HepG2 (cell line): ENCODE results near the gene UBP1. TPM values are rescaled to one million over a fixed set of nuclear protein-coding genes. Genes with fewer than 3 reads are reported as not detected.

Experiments
- ARID2 ChIP-seq: sonication (generic); formaldehyde crosslinking; IDR thresholded peaks from 2 replicates; pipeline ENCODE4 v1.8.1; 2022; ENCODE audit warnings: mild to moderate bottlenecking, missing genetic modification reagents, borderline replicate concordance
- FOXK2 ChIP-seq: fragments of 450-650 bp; IDR thresholded peaks from 2 replicates; pipeline ENCODE4 v1.6.1; 2016
- GRHL1 ChIP-seq: sonication (generic); formaldehyde crosslinking; conservative IDR thresholded peaks from 2 replicates; pipeline ENCODE4 v1.8.0; 2022; ENCODE audit warnings: missing genetic modification reagents
- KDM5B ChIP-seq: sonication (generic); formaldehyde crosslinking; IDR thresholded peaks from 2 replicates; pipeline ENCODE4 v1.4.0; 2020; ENCODE audit warnings: missing genetic modification reagents, mild to moderate bottlenecking, borderline replicate concordance
- ZNF484 ChIP-seq: sonication (generic); formaldehyde crosslinking; IDR thresholded peaks from 2 replicates; pipeline ENCODE4 v1.5.1; 2020; ENCODE audit warnings: mild to moderate bottlenecking, low read depth, missing genetic modification reagents, borderline replicate concordance
- ZNF605 ChIP-seq: sonication (generic); formaldehyde crosslinking; IDR thresholded peaks from 2 replicates; pipeline ENCODE4 v1.8.0; 2022; ENCODE audit warnings: mild to moderate bottlenecking, missing genetic modification reagents
- ZNF614 ChIP-seq: IDR thresholded peaks from 2 replicates; pipeline ENCODE4 v1.6.1; 2018; ENCODE audit warnings: missing biosample characterization, missing genetic modification reagents, inconsistent platforms, borderline replicate concordance
- ZNF678 ChIP-seq: sonication (generic); formaldehyde crosslinking; IDR thresholded peaks from 2 replicates; pipeline ENCODE4 v1.4.0; 2020; ENCODE audit warnings: mild to moderate bottlenecking, missing genetic modification reagents
- ZNF766 ChIP-seq: sonication (generic); formaldehyde crosslinking; IDR thresholded peaks from 2 replicates; pipeline ENCODE4 v1.5.0; 2020; ENCODE audit warnings: missing genetic modification reagents, borderline replicate concordance
- ZNF773 ChIP-seq: sonication (generic); formaldehyde crosslinking; IDR thresholded peaks from 2 replicates; pipeline ENCODE4 v1.4.0; 2020; ENCODE audit warnings: missing genetic modification reagents, borderline replicate concordance
- polyA plus RNA-seq, 8 experiments: library from polyadenylated mRNA; depleted of rRNA in 3 of 8; stranded (reverse) in 7 of 8; unstranded in 1 of 8; fragments of >200 nt; fragmentation: Illumina TruSeq in 4 of 8; extraction: Trizol in 4 of 8; gene quantifications; 2 replicates each; pipeline versions ENCODE4 v1.2.1 to v1.2.3, GENCODE V29; 2011 to 2016; ENCODE audit warnings: low read depth in 4 of 8, missing spikeins in 1 of 8, mixed read lengths in 1 of 8; ENCODE audit not compliant: insufficient read depth in 1 of 8
- total RNA-seq, 5 experiments: library from RNA; depleted of rRNA; stranded (reverse); fragments of >200 nt; fragmentation: Illumina TruSeq; extraction: Trizol; gene quantifications; 2 replicates each; pipeline ENCODE4 v1.2.3, GENCODE V29; 2016; ENCODE audit warnings: low read depth in 1 of 5
- TF ChIP-seq, protein P1 (sequence below): sonication (generic); formaldehyde crosslinking; IDR thresholded peaks from 2 replicates; pipeline ENCODE4 v1.5.0; 2020; ENCODE audit warnings: missing genetic modification reagents
- TF ChIP-seq, protein P2 (sequence below): sonication (generic); formaldehyde crosslinking; IDR thresholded peaks from 2 replicates; pipeline ENCODE4 v1.5.0; 2020; ENCODE audit warnings: missing genetic modification reagents, mild to moderate bottlenecking, borderline replicate concordance
- TF ChIP-seq, protein P3 (sequence below): sonication (generic); formaldehyde crosslinking; IDR thresholded peaks from 2 replicates; pipeline ENCODE4 v1.5.0; 2020; ENCODE audit warnings: missing genetic modification reagents
- TF ChIP-seq, protein P4 (sequence below): sonication (generic); formaldehyde crosslinking; IDR thresholded peaks from 2 replicates; pipeline ENCODE4 v1.5.1; 2020; ENCODE audit warnings: mild to moderate bottlenecking, missing genetic modification reagents, moderate library complexity
- TF ChIP-seq, protein P5 (sequence below): sonication (generic); formaldehyde crosslinking; IDR thresholded peaks from 2 replicates; pipeline ENCODE4 v1.4.0; 2020; ENCODE audit warnings: mild to moderate bottlenecking, missing genetic modification reagents

UBP1 gene
- total and polyA plus RNA-seq, 2 of the 13 experiments (the other 11 are each of a cell fraction or from before 2014, with no cell fraction given), result 48.3 to 79.9 TPM

DNA sequence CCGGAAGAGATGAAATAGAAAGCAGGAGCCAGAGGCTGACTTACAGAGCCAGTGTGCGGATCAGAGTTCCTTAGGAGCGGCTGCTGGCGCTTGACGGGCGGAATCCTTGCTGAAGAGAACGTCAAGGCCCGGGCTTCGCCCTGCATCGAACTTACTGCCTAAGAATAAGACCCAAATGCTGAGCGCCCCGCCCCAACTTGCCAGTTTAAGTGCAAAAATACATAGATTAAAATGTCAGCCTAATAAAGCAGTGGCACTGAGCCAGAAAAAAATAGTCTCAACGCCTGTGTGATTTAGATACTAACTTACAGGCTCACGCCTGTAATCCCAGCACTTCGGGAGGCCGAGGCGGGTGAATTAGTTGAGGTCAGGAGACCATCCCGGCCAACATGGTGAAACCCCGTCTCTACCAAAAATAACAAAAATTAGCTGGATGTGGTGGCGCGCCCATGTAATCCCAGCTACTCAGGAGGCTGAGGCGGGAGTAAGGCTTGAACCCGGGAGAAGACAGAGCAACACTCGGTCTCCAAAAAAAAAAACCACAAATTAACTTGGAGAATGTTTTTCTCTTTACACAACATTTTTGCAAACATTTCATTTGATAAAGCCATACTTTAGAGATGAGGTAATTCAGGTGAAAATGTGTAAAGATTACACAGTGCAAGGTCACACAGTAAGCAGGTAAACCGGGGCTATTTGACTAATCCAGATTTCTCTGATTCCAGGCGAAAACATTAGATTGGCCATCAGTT is 1.2 kb upstream of the UBP1 start (continued):
- TF ChIP-seq, protein P1, sequence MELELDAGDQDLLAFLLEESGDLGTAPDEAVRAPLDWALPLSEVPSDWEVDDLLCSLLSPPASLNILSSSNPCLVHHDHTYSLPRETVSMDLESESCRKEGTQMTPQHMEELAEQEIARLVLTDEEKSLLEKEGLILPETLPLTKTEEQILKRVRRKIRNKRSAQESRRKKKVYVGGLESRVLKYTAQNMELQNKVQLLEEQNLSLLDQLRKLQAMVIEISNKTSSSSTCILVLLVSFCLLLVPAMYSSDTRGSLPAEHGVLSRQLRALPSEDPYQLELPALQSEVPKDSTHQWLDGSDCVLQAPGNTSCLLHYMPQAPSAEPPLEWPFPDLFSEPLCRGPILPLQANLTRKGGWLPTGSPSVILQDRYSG (CRISPR knock-in tag), result no peak
- no peak for TF ChIP-seq ZNF614 (CRISPR knock-in tag)
- no peak for TF ChIP-seq KDM5B
- no peak for TF ChIP-seq FOXK2
- TF ChIP-seq ZNF605 (CRISPR knock-in tag), result no peak; the same call in 1 of the 2 replicates
- no peak for TF ChIP-seq ZNF484 (CRISPR knock-in tag)
- no peak for TF ChIP-seq ARID2 (CRISPR knock-in tag)
- TF ChIP-seq, protein P2, sequence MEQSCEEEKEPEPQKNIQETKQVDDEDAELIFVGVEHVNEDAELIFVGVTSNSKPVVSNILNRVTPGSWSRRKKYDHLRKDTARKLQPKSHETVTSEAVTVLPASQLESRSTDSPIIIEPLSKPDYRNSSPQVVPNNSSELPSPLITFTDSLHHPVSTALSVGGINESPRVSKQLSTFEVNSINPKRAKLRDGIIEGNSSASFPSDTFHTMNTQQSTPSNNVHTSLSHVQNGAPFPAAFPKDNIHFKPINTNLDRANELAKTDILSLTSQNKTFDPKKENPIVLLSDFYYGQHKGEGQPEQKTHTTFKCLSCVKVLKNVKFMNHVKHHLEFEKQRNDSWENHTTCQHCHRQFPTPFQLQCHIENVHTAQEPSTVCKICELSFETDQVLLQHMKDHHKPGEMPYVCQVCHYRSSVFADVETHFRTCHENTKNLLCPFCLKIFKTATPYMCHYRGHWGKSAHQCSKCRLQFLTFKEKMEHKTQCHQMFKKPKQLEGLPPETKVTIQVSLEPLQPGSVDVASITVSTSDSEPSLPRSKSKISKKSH (CRISPR knock-in tag), result no peak
- no peak for TF ChIP-seq ZNF678 (CRISPR knock-in tag)
- TF ChIP-seq, protein P3, sequence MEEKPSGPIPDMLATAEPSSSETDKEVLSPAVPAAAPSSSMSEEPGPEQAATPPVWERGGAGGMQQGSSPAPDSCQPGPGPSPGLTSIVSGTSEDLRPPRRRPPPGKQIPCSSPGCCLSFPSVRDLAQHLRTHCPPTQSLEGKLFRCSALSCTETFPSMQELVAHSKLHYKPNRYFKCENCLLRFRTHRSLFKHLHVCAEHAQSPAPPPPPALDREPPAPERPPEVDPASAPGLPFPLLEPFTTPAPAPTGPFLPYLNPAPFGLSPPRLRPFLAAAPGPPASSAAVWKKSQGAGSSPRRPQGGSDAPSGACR (CRISPR knock-in tag), result no peak
- TF ChIP-seq GRHL1 (CRISPR knock-in tag), result no peak
- TF ChIP-seq, protein P4, sequence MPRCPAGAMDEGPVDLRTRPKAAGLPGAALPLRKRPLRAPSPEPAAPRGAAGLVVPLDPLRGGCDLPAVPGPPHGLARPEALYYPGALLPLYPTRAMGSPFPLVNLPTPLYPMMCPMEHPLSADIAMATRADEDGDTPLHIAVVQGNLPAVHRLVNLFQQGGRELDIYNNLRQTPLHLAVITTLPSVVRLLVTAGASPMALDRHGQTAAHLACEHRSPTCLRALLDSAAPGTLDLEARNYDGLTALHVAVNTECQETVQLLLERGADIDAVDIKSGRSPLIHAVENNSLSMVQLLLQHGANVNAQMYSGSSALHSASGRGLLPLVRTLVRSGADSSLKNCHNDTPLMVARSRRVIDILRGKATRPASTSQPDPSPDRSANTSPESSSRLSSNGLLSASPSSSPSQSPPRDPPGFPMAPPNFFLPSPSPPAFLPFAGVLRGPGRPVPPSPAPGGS (CRISPR knock-in tag), result no peak; the same call in 1 of the 2 replicates
- TF ChIP-seq, protein P5, sequence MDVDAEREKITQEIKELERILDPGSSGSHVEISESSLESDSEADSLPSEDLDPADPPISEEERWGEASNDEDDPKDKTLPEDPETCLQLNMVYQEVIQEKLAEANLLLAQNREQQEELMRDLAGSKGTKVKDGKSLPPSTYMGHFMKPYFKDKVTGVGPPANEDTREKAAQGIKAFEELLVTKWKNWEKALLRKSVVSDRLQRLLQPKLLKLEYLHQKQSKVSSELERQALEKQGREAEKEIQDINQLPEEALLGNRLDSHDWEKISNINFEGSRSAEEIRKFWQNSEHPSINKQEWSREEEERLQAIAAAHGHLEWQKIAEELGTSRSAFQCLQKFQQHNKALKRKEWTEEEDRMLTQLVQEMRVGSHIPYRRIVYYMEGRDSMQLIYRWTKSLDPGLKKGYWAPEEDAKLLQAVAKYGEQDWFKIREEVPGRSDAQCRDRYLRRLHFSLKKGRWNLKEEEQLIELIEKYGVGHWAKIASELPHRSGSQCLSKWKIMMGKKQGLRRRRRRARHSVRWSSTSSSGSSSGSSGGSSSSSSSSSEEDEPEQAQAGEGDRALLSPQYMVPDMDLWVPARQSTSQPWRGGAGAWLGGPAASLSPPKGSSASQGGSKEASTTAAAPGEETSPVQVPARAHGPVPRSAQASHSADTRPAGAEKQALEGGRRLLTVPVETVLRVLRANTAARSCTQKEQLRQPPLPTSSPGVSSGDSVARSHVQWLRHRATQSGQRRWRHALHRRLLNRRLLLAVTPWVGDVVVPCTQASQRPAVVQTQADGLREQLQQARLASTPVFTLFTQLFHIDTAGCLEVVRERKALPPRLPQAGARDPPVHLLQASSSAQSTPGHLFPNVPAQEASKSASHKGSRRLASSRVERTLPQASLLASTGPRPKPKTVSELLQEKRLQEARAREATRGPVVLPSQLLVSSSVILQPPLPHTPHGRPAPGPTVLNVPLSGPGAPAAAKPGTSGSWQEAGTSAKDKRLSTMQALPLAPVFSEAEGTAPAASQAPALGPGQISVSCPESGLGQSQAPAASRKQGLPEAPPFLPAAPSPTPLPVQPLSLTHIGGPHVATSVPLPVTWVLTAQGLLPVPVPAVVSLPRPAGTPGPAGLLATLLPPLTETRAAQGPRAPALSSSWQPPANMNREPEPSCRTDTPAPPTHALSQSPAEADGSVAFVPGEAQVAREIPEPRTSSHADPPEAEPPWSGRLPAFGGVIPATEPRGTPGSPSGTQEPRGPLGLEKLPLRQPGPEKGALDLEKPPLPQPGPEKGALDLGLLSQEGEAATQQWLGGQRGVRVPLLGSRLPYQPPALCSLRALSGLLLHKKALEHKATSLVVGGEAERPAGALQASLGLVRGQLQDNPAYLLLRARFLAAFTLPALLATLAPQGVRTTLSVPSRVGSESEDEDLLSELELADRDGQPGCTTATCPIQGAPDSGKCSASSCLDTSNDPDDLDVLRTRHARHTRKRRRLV (CRISPR knock-in tag), result no peak; the same call in 1 of the 2 replicates
- no peak for TF ChIP-seq ZNF773 (CRISPR knock-in tag)
- no peak for TF ChIP-seq ZNF766 (CRISPR knock-in tag)
